Hepatocyte (in vitro differentiated cells): Measurements from ENCODE around the gene MIA. TPM values are rescaled to one million over a fixed set of nuclear protein-coding genes. Genes with fewer than 3 reads are reported as not detected.
A peak's percentile ranks its signal among the peaks of the same experiment; 100 is the strongest.
"Not testable (repeated sequence)": the region's sequence is repeated elsewhere in the genome, so short reads cannot be mapped to it uniquely, and the experiment has no call there.

ENCODE experiments used
- DNase-seq: peaks from one replicate; pipeline ENCODE4 v3.0.0-alpha.2; 2016; ENCODE audit warnings: low spot score
- H2AFZ ChIP-seq: fragments of 200-600 bp; sonication (generic); 2 replicates; pipeline ENCODE4 v1.6.0; 2016; ENCODE audit warnings: antibody characterized with exemption, mild to moderate bottlenecking
- H3K27ac ChIP-seq: fragments of 200-600 bp; sonication (generic); 2 replicates; pipeline ENCODE4 v1.5.1; 2016; ENCODE audit warnings: mild to moderate bottlenecking
- H3K27me3 ChIP-seq: fragments of 200-600 bp; sonication (generic); 2 replicates; pipeline ENCODE4 v1.6.1; 2016
- H3K36me3 ChIP-seq: fragments of 200-600 bp; sonication (generic); replicated peaks from 2 replicates; pipeline ENCODE4 v1.5.1; 2016; ENCODE audit warnings: low read depth; ENCODE audit not compliant: insufficient read depth
- H3K4me1 ChIP-seq: fragments of 200-600 bp; sonication (generic); 2 replicates; pipeline ENCODE4 v1.5.1; 2016; ENCODE audit warnings: mild to moderate bottlenecking, moderate library complexity; ENCODE audit not compliant: insufficient read depth
- H3K4me2 ChIP-seq: fragments of 200-600 bp; sonication (generic); 2 replicates; pipeline ENCODE4 v1.6.0; 2016
- H3K4me3 ChIP-seq: fragments of 200-600 bp; sonication (generic); 2 replicates; pipeline ENCODE4 v1.5.1; 2016; ENCODE audit warnings: mild to moderate bottlenecking
- H3K79me2 ChIP-seq: fragments of 200-600 bp; sonication (generic); 2 replicates; pipeline ENCODE4 v1.6.0; 2017; ENCODE audit warnings: mild to moderate bottlenecking
- H3K9me2 ChIP-seq: fragments of 200-600 bp; sonication (generic); replicated peaks from 2 replicates; pipeline ENCODE4 v1.6.0; 2017; ENCODE audit warnings: mild to moderate bottlenecking; ENCODE audit not compliant: insufficient read depth
- H3K9me3 ChIP-seq: fragments of 200-600 bp; sonication (generic); 2 replicates; pipeline ENCODE4 v1.5.1; 2016; ENCODE audit warnings: low read depth, mild to moderate bottlenecking
- H4K20me1 ChIP-seq: fragments of 200-600 bp; sonication (generic); 2 replicates; pipeline ENCODE4 v1.6.0; 2016; ENCODE audit warnings: mild to moderate bottlenecking; ENCODE audit not compliant: insufficient read depth, poor library complexity, severe bottlenecking
- EZH2 ChIP-seq: fragments of 200-600 bp; sonication (generic); IDR thresholded peaks from 2 replicates; pipeline ENCODE4 v1.6.1; 2016; ENCODE audit warnings: antibody characterized with exemption, mild to moderate bottlenecking, borderline replicate concordance
- EZH2phosphoT487 ChIP-seq: fragments of 200-600 bp; sonication (generic); IDR thresholded peaks from one replicate; pipeline ENCODE4 v1.6.1; 2018; ENCODE audit warnings: antibody characterized with exemption, mild to moderate bottlenecking, low read depth, moderate library complexity; ENCODE audit not compliant: unreplicated experiment, severe bottlenecking
- WGBS: methylation state at CpG from one replicate; pipeline ENCODE4 v1.1.6; 2016; ENCODE audit warnings: low lambda C conversion rate; ENCODE audit errors: missing lambda C conversion rate; 5-methylcytosine and 5-hydroxymethylcytosine counted together
- polyA plus RNA-seq: library from polyadenylated mRNA; unstranded; fragments of >200 nt; fragmentation: Nextera tagmentation; extraction: Ambion mirVana; gene quantifications from 2 replicates; pipeline ENCODE4 v1.2.1, GENCODE V29; 2016
- total RNA-seq: library from RNA; depleted of rRNA; stranded (reverse); fragments of >200 nt; gene quantifications from 2 replicates; pipeline ENCODE4 v1.2.3, GENCODE V29; 2014
- TF ChIP-seq, protein P1 (sequence below): fragments of 200-600 bp; sonication (generic); IDR thresholded peaks from 2 replicates; pipeline ENCODE4 v1.5.1; 2016; ENCODE audit warnings: antibody characterized with exemption, mild to moderate bottlenecking; ENCODE audit not compliant: poor library complexity

The MIA gene
- total and polyA plus RNA-seq, 2 experiments from 2014 or later: 0.86 TPM; not detected in 1

DNA sequence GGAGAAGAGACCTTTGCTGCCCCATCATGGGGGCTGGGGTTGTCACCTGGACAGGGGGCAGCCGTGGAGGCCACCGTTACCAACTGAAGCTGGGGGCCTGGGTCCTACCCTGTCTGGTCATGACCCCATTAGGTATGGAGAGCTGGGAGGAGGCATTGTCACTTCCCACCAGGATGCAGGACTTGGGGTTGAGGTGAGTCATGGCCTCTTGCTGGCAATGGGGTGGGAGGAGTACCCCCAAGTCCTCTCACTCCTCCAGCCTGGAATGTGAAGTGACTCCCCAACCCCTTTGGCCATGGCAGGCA, 32.7 kb downstream of the MIA start:
- Histone ChIP-seq H3K4me1 (peaks cover 60% of the 10 kb centered on the region), H3K4me3 (no peak overlapping the region), H2AFZ (no peak overlapping the region), H3K9me2 (no peaks in the 10 kb centered on the region), H3K27ac (no peak overlapping the region), H4K20me1 (peaks cover 38% of the 10 kb centered on the region), H3K9me3 (no peaks in the 10 kb centered on the region), H3K36me3 (no peaks in the 10 kb centered on the region), H3K4me2 (no peak overlapping the region), H3K79me2 (peaks cover 49% of the 10 kb centered on the region), H3K27me3 (no peaks in the 10 kb centered on the region)
- TF ChIP-seq EZH2: no peak
- no peak for TF ChIP-seq EZH2phosphoT487
- 100% methylated on average over 2 of the region's 2 CpGs for WGBS
- no peak for DNase-seq

DNA sequence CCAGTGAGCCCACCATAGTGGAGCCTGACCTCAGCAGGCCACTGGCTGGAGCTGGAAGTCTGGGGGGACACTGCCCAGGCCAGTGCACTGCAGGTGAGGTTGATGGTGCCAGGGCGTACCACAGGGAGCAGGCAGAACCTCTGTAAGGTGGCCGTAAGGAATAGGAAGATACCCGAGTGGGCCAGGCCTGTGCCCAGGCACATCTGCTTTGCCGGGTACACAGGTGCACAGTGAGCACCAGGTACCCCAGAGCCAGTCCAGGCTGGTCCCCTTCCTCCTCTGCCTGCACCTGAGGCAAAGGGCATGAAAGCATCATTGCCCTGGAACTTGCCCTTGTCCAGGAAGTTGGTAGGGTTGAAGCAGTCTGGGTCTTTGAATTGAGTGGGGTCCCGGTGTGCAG, 33.2 kb downstream of the MIA start:
- H3K4me2 ChIP-seq: no peak overlapping the region
- no peak for DNase-seq
- H3K79me2 ChIP-seq: peaks cover 43% of the 10 kb centered on the region
- no peaks in the 10 kb centered on the region for H3K9me3 ChIP-seq
- peaks cover 33% of the 10 kb centered on the region for H4K20me1 ChIP-seq
- no peak overlapping the region for H3K27ac ChIP-seq
- TF ChIP-seq EZH2: no peak
- no peak for TF ChIP-seq EZH2phosphoT487
- TF ChIP-seq, protein P1, sequence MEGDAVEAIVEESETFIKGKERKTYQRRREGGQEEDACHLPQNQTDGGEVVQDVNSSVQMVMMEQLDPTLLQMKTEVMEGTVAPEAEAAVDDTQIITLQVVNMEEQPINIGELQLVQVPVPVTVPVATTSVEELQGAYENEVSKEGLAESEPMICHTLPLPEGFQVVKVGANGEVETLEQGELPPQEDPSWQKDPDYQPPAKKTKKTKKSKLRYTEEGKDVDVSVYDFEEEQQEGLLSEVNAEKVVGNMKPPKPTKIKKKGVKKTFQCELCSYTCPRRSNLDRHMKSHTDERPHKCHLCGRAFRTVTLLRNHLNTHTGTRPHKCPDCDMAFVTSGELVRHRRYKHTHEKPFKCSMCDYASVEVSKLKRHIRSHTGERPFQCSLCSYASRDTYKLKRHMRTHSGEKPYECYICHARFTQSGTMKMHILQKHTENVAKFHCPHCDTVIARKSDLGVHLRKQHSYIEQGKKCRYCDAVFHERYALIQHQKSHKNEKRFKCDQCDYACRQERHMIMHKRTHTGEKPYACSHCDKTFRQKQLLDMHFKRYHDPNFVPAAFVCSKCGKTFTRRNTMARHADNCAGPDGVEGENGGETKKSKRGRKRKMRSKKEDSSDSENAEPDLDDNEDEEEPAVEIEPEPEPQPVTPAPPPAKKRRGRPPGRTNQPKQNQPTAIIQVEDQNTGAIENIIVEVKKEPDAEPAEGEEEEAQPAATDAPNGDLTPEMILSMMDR: no peak
- no peaks in the 10 kb centered on the region for H3K36me3 ChIP-seq
- no peaks in the 10 kb centered on the region for H3K9me2 ChIP-seq
- WGBS: 100% methylated on average over 5 of the region's 5 CpGs
- H3K27me3 ChIP-seq: no peaks in the 10 kb centered on the region
- H3K4me3 ChIP-seq: no peak overlapping the region
- peaks cover 60% of the 10 kb centered on the region for H3K4me1 ChIP-seq
- no peak overlapping the region for H2AFZ ChIP-seq

DNA sequence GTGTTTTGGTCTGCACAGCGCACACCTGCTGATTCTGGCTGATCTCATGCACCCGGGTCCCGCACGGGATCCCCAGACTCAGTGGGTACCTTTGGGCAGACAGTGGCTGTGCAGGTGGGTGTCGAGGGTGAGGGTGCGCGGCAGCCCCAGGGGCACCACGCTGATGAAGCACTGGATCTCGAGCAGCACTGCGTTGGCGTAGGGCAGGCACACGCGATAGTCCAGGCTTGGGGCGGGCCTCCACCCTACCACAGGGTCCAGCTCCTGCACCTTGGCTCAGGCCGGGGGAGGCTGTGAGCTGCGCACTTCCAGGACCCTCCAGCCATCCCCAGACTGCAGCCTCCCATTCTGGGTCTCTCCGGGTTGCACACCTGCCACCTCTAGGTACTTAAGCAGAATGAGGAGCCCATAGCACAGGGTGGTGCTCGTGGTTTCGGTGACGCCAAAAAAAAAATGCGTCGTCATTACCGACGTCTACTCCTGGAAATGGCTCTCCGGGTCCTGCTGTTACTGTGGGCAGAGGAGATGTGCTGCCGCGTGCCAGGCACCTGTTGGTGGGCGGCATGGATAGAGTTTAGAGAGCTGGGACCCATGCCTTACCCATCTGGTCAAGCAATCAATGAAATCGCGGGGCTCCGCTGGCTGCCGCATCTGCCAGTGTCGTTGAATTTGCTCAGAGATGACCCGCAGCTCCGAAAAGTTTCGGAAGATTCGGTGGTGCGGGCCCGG, 34.2 kb downstream of the MIA start:
- no peak overlapping the region for H2AFZ ChIP-seq
- no peak for DNase-seq
- WGBS: 97% methylated on average over 39 of the region's 39 CpGs
- H3K4me3 ChIP-seq: no peak overlapping the region
- H3K79me2 ChIP-seq: peaks cover 33% of the 10 kb centered on the region
- no peaks in the 10 kb centered on the region for H3K36me3 ChIP-seq
- H3K9me3 ChIP-seq: no peaks in the 10 kb centered on the region
- no peaks in the 10 kb centered on the region for H3K27me3 ChIP-seq
- H3K4me2 ChIP-seq: peak overlapping the region; percentile 91
- peaks cover 24% of the 10 kb centered on the region for H4K20me1 ChIP-seq
- peaks cover 53% of the 10 kb centered on the region for H3K4me1 ChIP-seq
- no peak for TF ChIP-seq EZH2
- TF ChIP-seq, protein P1: no peak
- TF ChIP-seq EZH2phosphoT487: no peak
- H3K27ac ChIP-seq: peak overlapping the region; percentile 98
- H3K9me2 ChIP-seq: no peaks in the 10 kb centered on the region

DNA sequence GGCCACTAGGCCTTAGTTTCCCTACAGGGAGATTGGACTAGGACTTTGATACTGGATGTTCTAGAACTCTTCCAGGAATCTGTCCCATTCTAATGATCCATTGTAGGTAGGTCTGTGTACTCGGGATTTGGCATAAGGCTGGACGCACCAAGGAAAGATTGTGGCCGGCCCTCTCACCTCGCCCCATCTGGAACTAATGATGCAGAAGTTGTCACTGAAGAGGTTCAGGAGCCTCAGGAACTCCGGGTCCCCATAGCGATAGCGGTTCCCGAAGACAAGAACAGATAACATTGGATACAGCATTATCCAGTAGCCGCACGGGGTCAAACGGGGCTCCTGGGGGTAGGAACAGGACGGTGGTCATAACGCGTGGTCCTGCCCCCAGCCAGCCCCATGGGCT, 34.8 kb downstream of the MIA start:
- Histone ChIP-seq H3K27ac (peak overlapping the region; percentile 98), H3K9me2 (no peaks in the 10 kb centered on the region), H3K4me3 (no peak overlapping the region), H3K4me1 (peaks cover 47% of the 10 kb centered on the region), H3K27me3 (no peaks in the 10 kb centered on the region), H4K20me1 (peaks cover 18% of the 10 kb centered on the region), H3K9me3 (no peaks in the 10 kb centered on the region), H3K36me3 (no peaks in the 10 kb centered on the region), H3K79me2 (peaks cover 27% of the 10 kb centered on the region), H3K4me2 (peak overlapping the region; percentile 91), H2AFZ (no peak overlapping the region)
- no peak for TF ChIP-seq EZH2phosphoT487
- TF ChIP-seq, protein P1: no peak
- no peak for TF ChIP-seq EZH2
- WGBS: 55% methylated on average over 11 of the region's 14 CpGs
- no peak for DNase-seq

DNA sequence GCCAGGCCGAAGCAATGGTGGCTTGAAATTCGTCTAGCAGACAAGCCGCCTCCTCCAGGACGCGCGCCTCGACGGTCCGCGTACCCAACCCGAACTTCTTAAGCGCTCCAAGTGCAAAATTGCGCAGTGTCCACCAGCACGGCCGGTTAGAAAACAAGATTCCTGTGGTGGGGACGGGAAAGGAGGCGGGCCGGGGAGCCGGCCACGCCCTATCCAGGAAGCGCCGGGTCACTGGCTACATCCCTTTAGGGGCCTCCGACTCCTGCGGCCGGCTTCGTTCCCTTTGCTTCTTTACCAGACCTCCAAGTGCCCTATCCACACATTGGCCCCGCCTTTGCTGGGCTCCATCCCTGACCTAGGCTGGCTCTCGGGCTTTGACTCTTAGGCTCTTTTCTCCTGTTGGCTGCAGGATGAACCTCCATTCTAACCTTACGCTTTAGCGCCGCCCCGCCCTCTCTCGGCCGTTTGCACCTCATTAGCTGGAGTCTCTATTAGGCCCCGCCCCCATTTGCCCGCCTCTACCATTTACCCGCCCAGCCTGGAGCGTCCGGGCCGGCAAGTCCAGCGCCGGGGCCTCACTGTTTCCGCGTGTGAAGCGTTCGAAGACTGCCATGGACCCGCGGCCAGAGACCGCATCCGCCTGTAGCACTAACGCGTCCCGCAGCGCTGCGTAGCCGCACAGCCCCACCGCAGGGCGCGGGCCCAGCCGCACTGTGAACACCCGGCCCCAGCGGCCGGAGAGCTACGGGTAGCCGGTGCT, 35.5 kb downstream of the MIA start:
- Histone ChIP-seq H3K27ac (peak overlapping the region; percentile 98), H3K79me2 (peaks cover 20% of the 10 kb centered on the region), H4K20me1 (peaks cover 12% of the 10 kb centered on the region), H3K4me1 (peaks cover 40% of the 10 kb centered on the region), H3K4me2 (peak overlapping the region; percentile 91), H3K4me3 (peak overlapping the region; percentile 4), H2AFZ (peak overlapping the region; percentile 55)
- H3K27me3 ChIP-seq, H3K9me2 ChIP-seq, H3K9me3 ChIP-seq, H3K36me3 ChIP-seq: not testable (repeated sequence)
- peak; percentile 88 for DNase-seq
- 5% methylated on average over 64 of the region's 65 CpGs for WGBS
